Right atrium auricular region (tissue), 2 donors: ENCODE results near the gene CDH24. TPM values are rescaled to one million over a fixed set of nuclear protein-coding genes. Genes with fewer than 3 reads are reported as not detected.

Experiments used
- DNase-seq: peaks from one replicate; pipeline ENCODE4 v3.0.0-alpha.2; 2019; ENCODE audit warnings: low spot score
- H3K27ac ChIP-seq, 2 donors: fragments of 200-600 bp; sonication (generic); 1 replicate in 1 of 2; 2 replicates in 1 of 2; pipeline ENCODE4 v1.5.1; 2016 to 2019
- H3K27me3 ChIP-seq, 2 donors: fragments of 200-600 bp; sonication (generic); one replicate each; pipeline versions ENCODE4 v1.5.1 to v1.6.0; 2017 to 2019
- H3K36me3 ChIP-seq: fragments of 200-600 bp; sonication (generic); one replicate; pipeline ENCODE4 v1.5.1; 2016
- H3K4me1 ChIP-seq, 2 donors: fragments of 200-600 bp; sonication (generic); one replicate each; pipeline versions ENCODE4 v1.5.1 to v1.6.0; 2017 to 2019
- H3K4me3 ChIP-seq, 2 donors: fragments of 200-600 bp; sonication (generic); 1 replicate in 1 of 2; 2 replicates in 1 of 2; pipeline ENCODE4 v1.5.1; 2017 to 2019; ENCODE audit warnings: mild to moderate bottlenecking in 1 of 2, moderate library complexity in 1 of 2
- H3K9me3 ChIP-seq, 2 donors: fragments of 200-600 bp; sonication (generic); one replicate each; pipeline ENCODE4 v1.5.1; 2019
- total RNA-seq, 2 donors: library from RNA; depleted of rRNA; stranded (reverse); fragments of >200 nt; gene quantifications; one replicate each; pipeline ENCODE4 v1.1.0, GENCODE V29; 2016
- TF ChIP-seq, protein P1 (sequence below), 2 donors: fragments of 200-600 bp; sonication (generic); IDR thresholded peaks; one replicate each; pipeline ENCODE4 v1.5.1; 2019; ENCODE audit warnings: antibody characterized with exemption in 2 of 2

CDH24 gene
- total RNA-seq, 2 donors from 2014 or later, result 1.3 to 1.4 TPM

DNA sequence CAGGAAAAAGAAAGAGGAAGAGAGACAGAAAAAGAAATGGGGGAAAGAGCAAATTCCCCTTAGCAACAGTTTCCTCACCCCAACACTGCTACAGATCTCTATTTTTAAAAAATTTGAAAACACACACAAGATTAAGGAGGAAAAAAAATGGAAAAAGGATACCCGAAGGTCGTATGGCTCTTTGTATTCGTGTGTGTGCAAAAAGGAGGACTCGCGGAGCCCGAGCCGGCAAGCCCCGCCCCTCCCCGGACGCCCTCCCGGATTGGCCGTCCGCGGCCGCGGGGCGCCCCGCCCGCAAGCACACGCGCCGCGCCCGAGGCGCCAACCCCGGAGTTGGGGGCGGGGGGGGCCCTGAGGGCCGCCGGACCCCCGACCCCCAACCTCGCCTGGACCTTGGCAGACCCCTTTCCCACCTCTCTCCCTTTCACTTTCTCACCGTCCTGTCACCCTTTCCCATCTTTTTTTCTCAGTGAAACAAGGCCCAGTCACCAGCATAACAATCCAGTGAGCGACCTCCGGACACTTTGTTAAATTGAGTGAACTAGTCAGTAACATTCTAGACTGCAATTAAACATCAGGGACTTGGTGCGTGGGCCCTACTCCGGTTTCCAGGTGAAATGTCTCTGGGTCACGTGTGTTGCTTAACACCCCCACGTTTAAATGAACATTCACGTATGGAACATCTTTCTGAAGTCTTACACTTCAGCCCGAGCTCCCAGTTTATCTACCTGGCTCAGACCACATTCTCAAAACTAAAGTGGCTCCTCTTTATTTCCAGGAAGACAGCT, 47.2 kb downstream of the CDH24 start, which contains the start of gene C14orf93:
TSS of gene C14orf93 (minus strand) at position 205 of the 788 bp plus-strand sequence. CDS start 11,120 bp downstream, outside the sequence.
- H3K4me3 ChIP-seq, result peak within 1 kb of the TSS; percentile 41 to 60
- TF ChIP-seq, protein P1, sequence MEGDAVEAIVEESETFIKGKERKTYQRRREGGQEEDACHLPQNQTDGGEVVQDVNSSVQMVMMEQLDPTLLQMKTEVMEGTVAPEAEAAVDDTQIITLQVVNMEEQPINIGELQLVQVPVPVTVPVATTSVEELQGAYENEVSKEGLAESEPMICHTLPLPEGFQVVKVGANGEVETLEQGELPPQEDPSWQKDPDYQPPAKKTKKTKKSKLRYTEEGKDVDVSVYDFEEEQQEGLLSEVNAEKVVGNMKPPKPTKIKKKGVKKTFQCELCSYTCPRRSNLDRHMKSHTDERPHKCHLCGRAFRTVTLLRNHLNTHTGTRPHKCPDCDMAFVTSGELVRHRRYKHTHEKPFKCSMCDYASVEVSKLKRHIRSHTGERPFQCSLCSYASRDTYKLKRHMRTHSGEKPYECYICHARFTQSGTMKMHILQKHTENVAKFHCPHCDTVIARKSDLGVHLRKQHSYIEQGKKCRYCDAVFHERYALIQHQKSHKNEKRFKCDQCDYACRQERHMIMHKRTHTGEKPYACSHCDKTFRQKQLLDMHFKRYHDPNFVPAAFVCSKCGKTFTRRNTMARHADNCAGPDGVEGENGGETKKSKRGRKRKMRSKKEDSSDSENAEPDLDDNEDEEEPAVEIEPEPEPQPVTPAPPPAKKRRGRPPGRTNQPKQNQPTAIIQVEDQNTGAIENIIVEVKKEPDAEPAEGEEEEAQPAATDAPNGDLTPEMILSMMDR (IDR thresholded peaks at IDR 0.05), result no peak
- H3K4me1 ChIP-seq, result peaks cover 0 to 17% of the 10 kb centered on the region in 2 donors
- peak; percentile 74 for DNase-seq
- H3K36me3 ChIP-seq, result no peaks in the 10 kb centered on the region
- no peaks in the 10 kb centered on the region for H3K27me3 ChIP-seq
- H3K9me3 ChIP-seq, result no peaks in the 10 kb centered on the region
- H3K27ac ChIP-seq, result peak within 1 kb of the TSS; percentile 82 to 87

DNA sequence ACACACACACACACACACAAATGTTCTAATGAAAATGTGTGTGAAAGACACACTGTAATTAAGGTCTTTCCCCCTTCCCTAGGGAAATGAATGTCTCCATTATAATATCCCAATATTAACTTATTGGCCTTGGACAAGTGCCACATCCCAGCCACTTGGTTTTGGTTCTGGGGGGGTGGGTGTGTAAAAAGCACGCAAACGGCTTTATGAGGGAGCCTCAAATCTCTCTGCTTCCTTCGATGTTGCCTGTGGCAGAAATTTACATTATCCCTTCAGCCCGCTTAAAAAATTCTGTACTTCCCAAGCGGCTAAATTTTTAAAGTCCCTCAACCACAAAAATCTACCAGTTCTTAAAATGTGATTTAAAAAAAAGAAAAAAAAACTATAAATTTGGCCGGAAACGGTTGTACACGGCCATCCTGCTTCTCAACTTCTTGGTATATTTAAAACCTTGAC, 47.8 kb downstream of the CDH24 start:
- Histone ChIP-seq H3K4me3 (peak overlapping the region; percentile 41 to 60), H3K36me3 (no peaks in the 10 kb centered on the region), H3K27ac (peak overlapping the region; percentile 82 to 87), H3K4me1 (peaks cover 0 to 17% of the 10 kb centered on the region in 2 donors), H3K9me3 (no peaks in the 10 kb centered on the region), H3K27me3 (no peaks in the 10 kb centered on the region)
- DNase-seq, result no peak
- TF ChIP-seq, protein P1 (IDR thresholded peaks at IDR 0.05), result no peak

DNA sequence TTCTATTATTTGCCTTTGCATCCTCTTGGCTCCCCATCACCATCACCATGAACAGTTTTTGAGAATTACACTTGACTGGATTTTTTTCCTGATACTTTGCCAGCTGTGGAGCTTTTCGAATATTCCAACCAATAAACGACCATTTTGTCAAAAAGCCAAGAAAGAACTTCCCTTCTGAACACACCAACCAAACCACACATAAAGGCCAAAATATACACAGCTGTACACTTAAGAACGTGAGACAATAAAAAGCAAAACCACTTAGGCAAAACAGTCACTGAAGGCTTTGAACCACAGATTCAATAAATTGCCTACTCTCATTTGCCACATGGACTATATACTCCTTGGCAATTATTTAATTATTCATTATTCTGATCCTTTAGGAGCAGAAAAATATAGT, 48.5 kb downstream of the CDH24 start:
- H3K27ac ChIP-seq, result no peak overlapping the region
- TF ChIP-seq, protein P1 (IDR thresholded peaks at IDR 0.05), result no peak
- no peak overlapping the region for H3K4me3 ChIP-seq
- H3K4me1 ChIP-seq, result peaks cover 0 to 17% of the 10 kb centered on the region in 2 donors
- no peak for DNase-seq
- no peaks in the 10 kb centered on the region for H3K27me3 ChIP-seq
- H3K9me3 ChIP-seq, result no peaks in the 10 kb centered on the region
- H3K36me3 ChIP-seq, result no peaks in the 10 kb centered on the region

DNA sequence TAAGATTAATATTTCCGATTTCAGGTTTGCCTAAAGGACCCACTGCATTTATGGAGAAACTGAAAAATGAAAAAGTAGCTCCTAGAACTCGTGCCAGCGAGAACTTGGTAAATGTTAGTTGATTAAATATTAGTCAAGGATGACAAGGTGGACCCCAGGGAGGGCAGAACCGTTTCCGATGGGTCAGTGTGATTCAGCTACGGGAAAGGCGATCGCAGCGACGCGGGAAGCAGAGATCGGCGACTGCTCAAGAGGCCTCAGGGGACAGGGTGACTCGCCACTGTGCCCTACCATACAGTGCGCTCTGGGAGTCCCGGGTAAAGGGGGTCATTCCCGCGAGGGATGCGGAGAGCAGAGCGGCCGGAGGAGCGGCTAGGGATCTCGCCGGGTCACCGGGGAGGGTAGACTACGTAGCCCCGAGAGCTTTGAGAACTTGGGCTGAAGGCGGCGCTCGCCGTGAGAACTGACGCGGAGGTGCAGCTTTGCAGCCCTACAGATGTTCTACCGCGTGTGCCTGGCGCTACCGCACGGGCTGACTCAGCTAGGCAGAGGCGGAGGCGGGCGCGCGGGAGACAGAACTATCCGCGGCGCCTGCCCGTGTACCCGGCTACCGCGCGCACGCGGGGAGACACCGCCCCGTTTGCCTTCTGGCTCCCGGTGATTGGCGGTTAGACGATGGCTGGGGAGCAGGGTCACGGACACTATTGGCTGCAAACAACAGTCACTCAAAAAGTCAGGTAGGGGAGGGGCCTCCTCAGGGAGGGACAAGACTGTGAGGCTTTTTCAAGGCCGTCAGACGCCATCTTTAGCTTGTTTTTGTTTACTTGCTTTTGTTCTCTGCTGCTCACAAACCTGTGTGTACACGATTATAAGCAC, 50.5 kb downstream of the CDH24 start:
- Histone ChIP-seq H3K9me3 (no peaks in the 10 kb centered on the region), H3K27me3 (no peaks in the 10 kb centered on the region)
- peak; percentile 97 for DNase-seq

DNA sequence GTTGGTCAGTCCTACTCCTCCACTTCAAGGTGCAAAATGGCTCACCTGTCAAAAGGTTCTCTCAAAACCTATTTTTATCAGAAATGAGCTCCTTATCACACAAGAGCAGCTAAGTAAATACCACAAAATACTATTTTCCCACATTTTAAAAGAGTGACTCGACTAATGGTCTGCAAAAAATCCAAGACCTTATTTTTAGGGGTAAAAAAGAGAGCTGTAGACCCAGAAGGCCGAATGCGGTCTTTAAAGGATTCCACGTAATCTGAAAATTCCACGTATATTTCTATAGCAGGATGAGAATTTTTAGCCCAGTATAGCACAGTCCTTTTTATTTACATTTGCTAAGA, 51.2 kb downstream of the CDH24 start:
- peak overlapping the region; percentile 92 to 98 for H3K27ac ChIP-seq
- TF ChIP-seq, protein P1 (IDR thresholded peaks at IDR 0.05), result no peak

More for the DNA sequence above, 50.5 kb downstream of the CDH24 start:
- Histone ChIP-seq H3K4me1 (peaks cover 0 to 17% of the 10 kb centered on the region in 2 donors), H3K36me3 (no peaks in the 10 kb centered on the region), H3K27ac (peak overlapping the region; percentile 92 to 98), H3K4me3 (peak overlapping the region; percentile 72 to 80)
- TF ChIP-seq, protein P1 (IDR thresholded peaks at IDR 0.05), result peak in 1 of 2 donors; percentile 34

More for the DNA sequence above, 51.2 kb downstream of the CDH24 start:
- Histone ChIP-seq H3K4me1 (peaks cover 0 to 17% of the 10 kb centered on the region in 2 donors), H3K36me3 (no peaks in the 10 kb centered on the region), H3K9me3 (no peaks in the 10 kb centered on the region), H3K4me3 (peak overlapping the region; percentile 72 to 80), H3K27me3 (no peaks in the 10 kb centered on the region)
- DNase-seq, result no peak
